ENCODE results near the gene CP. TPM values are rescaled to one million over a fixed set of nuclear protein-coding genes. Genes with fewer than 3 reads are reported as not detected.

The CP gene
- total RNA-seq, 1 experiment from 2014 or later: 0.52 TPM

DNA sequence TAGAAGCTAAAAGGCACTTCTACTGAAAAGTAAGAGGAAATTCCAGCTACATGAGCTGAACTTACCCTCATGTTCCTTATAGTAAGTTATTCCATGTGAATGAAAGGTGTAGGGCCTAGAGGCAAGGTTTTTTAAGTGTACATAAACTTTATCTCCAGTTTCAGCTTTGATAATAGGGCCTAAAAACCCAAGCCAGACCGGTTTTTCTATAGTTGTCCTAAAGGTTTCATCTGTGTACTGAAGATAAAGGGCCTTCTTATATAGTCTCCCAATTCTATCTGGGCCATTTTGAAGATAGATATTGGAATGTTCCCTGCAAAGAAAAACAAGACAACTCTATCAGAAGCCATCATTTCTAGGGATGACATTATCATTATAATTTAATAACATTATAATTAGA, 9.2 kb downstream of the CP start:
- Histone ChIP-seq H3K9me2 (ENCODE audit: insufficient read depth) (no peaks in the 10 kb centered on the region), H2AFZ (ENCODE audit: low read depth, low read length, poor library complexity, severe bottlenecking) (no peak overlapping the region), H3K4me2 (ENCODE audit: low read length) (no peak overlapping the region), H3K36me3 (ENCODE audit: control insufficient read depth in 1 of 2, insufficient read depth in 2 of 2, low read length in 2 of 2) (no peaks in the 10 kb centered on the region), H3K4me1 (ENCODE audit: control insufficient read depth in 1 of 2, insufficient read depth in 2 of 2, low read length in 2 of 2) (no peaks in the 10 kb centered on the region), H3K4me3 (replicated peaks in 1 of 2; ENCODE audit: low read depth in 1 of 2, low read length in 2 of 2) (no peak overlapping the region), H3K27me3 (ENCODE audit: insufficient read depth, low read length) (no peaks in the 10 kb centered on the region), H3K9me3 (ENCODE audit: control insufficient read depth in 1 of 2, insufficient read depth in 1 of 2, low read depth in 1 of 2, low read length in 2 of 2) (no peaks in the 10 kb centered on the region), H3K27ac (ENCODE audit: low read depth, low read length) (no peak overlapping the region), H3K79me2 (ENCODE audit: insufficient read depth, low read length) (no peaks in the 10 kb centered on the region), H4K20me1 (ENCODE audit: insufficient read depth) (no peaks in the 10 kb centered on the region), H3K9ac (ENCODE audit: low read length) (no peak overlapping the region)
- intact Hi-C loops (cut with micrococcal nuclease): no loop called here
- RAD21 ChIA-PET (ENCODE audit: low non-redundant PET in 1 of 2, low total read pairs in 2 of 2, uncharacterized antibody in 2 of 2, unreplicated experiment in 2 of 2): no interaction called here
- ATAC-seq (no peak), DNase-seq (ENCODE audit: low read depth, low spot score) (no peak)
- POLR2A ChIA-PET: no interaction called here
- no peak for TF ChIP-seq SRF (IDR thresholded peaks at IDR 0.05; ENCODE audit: low read depth)
- TF ChIP-seq, protein P1, sequence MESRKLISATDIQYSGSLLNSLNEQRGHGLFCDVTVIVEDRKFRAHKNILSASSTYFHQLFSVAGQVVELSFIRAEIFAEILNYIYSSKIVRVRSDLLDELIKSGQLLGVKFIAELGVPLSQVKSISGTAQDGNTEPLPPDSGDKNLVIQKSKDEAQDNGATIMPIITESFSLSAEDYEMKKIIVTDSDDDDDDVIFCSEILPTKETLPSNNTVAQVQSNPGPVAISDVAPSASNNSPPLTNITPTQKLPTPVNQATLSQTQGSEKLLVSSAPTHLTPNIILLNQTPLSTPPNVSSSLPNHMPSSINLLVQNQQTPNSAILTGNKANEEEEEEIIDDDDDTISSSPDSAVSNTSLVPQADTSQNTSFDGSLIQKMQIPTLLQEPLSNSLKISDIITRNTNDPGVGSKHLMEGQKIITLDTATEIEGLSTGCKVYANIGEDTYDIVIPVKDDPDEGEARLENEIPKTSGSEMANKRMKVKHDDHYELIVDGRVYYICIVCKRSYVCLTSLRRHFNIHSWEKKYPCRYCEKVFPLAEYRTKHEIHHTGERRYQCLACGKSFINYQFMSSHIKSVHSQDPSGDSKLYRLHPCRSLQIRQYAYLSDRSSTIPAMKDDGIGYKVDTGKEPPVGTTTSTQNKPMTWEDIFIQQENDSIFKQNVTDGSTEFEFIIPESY (IDR thresholded peaks at IDR 0.05; ENCODE audit: extremely low read depth, insufficient replicate concordance, low read length): no peak
- TF ChIP-seq, protein P2, sequence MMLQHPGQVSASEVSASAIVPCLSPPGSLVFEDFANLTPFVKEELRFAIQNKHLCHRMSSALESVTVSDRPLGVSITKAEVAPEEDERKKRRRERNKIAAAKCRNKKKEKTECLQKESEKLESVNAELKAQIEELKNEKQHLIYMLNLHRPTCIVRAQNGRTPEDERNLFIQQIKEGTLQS (IDR thresholded peaks at IDR 0.05): no peak
- no peak for TF ChIP-seq EZH2phosphoT487 (IDR thresholded peaks at IDR 0.05; ENCODE audit: borderline replicate concordance)
- no TSS peak for BruUV-seq (replicated peaks)
- CTCF ChIA-PET: no interaction called here

DNA sequence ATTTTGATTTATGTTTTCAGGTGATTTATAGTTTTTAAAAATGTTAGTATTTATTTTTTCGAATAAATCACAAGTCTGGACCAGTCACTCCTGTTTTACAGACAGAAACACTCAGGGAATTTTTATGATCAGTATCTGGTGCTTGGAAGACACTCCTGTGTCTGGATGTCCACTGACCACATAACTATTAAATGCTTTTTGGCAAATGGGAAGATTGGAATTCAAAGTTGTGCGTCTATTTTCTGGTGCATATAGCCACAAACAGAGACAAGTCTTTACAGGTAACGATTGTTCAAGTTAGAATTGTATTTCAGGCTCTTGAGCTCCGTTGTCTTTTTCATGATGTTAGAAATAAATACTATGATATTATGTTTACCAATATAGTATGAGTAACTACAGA, 12.2 kb downstream of the CP start:
- DNase-seq (ENCODE audit: low read depth, low spot score) (no peak), ATAC-seq (no peak)
- H3K79me2 ChIP-seq (ENCODE audit: insufficient read depth, low read length): no peaks in the 10 kb centered on the region
- no peaks in the 10 kb centered on the region for H3K4me1 ChIP-seq (ENCODE audit: control insufficient read depth in 1 of 2, insufficient read depth in 2 of 2, low read length in 2 of 2)
- H3K27me3 ChIP-seq (ENCODE audit: insufficient read depth, low read length): no peaks in the 10 kb centered on the region
- no peaks in the 10 kb centered on the region for H3K9me2 ChIP-seq (ENCODE audit: insufficient read depth)
- POLR2A ChIA-PET: no interaction called here
- no peak overlapping the region for H3K9ac ChIP-seq (ENCODE audit: low read length)
- TF ChIP-seq, protein P3, sequence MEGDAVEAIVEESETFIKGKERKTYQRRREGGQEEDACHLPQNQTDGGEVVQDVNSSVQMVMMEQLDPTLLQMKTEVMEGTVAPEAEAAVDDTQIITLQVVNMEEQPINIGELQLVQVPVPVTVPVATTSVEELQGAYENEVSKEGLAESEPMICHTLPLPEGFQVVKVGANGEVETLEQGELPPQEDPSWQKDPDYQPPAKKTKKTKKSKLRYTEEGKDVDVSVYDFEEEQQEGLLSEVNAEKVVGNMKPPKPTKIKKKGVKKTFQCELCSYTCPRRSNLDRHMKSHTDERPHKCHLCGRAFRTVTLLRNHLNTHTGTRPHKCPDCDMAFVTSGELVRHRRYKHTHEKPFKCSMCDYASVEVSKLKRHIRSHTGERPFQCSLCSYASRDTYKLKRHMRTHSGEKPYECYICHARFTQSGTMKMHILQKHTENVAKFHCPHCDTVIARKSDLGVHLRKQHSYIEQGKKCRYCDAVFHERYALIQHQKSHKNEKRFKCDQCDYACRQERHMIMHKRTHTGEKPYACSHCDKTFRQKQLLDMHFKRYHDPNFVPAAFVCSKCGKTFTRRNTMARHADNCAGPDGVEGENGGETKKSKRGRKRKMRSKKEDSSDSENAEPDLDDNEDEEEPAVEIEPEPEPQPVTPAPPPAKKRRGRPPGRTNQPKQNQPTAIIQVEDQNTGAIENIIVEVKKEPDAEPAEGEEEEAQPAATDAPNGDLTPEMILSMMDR (IDR thresholded peaks at IDR 0.05 in 2 of 3, conservative IDR thresholded peaks at IDR 0.05 in 1 of 3; ENCODE audit: borderline replicate concordance in 1 of 3, insufficient read depth in 1 of 3, low read depth in 2 of 3, low read length in 2 of 3): no peak
- TF ChIP-seq, protein P4, sequence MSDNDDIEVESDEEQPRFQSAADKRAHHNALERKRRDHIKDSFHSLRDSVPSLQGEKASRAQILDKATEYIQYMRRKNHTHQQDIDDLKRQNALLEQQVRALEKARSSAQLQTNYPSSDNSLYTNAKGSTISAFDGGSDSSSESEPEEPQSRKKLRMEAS (IDR thresholded peaks at IDR 0.05): no peak
- no peak for TF ChIP-seq RAD21 (IDR thresholded peaks at IDR 0.05; ENCODE audit: low read depth)
- TF ChIP-seq SIN3A (IDR thresholded peaks at IDR 0.05; ENCODE audit: low read depth): no peak
- H3K36me3 ChIP-seq (ENCODE audit: control insufficient read depth in 1 of 2, insufficient read depth in 2 of 2, low read length in 2 of 2): no peaks in the 10 kb centered on the region
- H2AFZ ChIP-seq (ENCODE audit: low read depth, low read length, poor library complexity, severe bottlenecking): no peak overlapping the region
- intact Hi-C loops (cut with micrococcal nuclease): no loop called here
- no peaks in the 10 kb centered on the region for H4K20me1 ChIP-seq (ENCODE audit: insufficient read depth)
- no peaks in the 10 kb centered on the region for H3K9me3 ChIP-seq (ENCODE audit: control insufficient read depth in 1 of 2, insufficient read depth in 1 of 2, low read depth in 1 of 2, low read length in 2 of 2)
- no peak overlapping the region for H3K27ac ChIP-seq (ENCODE audit: low read depth, low read length)
- H3K4me2 ChIP-seq (ENCODE audit: low read length): no peak overlapping the region
- BruUV-seq (replicated peaks): no TSS peak
- H3K4me3 ChIP-seq (replicated peaks in 1 of 2; ENCODE audit: low read depth in 1 of 2, low read length in 2 of 2): no peak overlapping the region
- RAD21 ChIA-PET (ENCODE audit: low non-redundant PET in 1 of 2, low total read pairs in 2 of 2, uncharacterized antibody in 2 of 2, unreplicated experiment in 2 of 2): no interaction called here
- CTCF ChIA-PET: no interaction called here
